Measurements from ENCODE around the gene RIOK3. TPM values are rescaled to one million over a fixed set of nuclear protein-coding genes. Genes with fewer than 3 reads are reported as not detected.
"Not testable (repeated sequence)": the region's sequence is repeated elsewhere in the genome, so short reads cannot be mapped to it uniquely, and the experiment has no call there.

RIOK3 gene
- total and polyA plus RNA-seq, 2 of the 4 experiments (the other 2 are of a cell fraction) = 21.5 to 38.9 TPM

DNA sequence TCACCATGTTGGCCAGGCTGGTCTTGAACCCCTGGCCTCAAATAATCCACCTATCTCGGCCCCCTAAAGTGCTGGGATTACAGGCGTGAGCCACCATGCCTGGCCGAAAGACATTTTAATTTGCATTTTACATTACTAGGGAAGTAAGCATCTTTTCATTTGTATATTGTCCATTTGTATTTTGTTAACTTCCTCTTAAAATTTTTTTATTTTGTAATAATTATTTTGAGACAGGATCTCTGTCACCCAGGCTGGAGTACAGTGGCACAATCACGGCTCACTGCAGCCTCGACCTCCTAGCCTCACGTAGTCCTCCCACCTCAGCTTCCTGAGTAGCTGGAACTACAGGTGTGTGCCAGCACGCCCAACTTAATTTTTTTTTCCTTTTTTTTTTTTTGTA lies 59.1 kb downstream of the RIOK3 start:
- H4K8ac ChIP-seq (ENCODE audit: low read depth in 2 of 2, low read length in 2 of 2); H3K18ac ChIP-seq (ENCODE audit: low read depth, low read length); H3K4me1 ChIP-seq (ENCODE audit: control insufficient read depth, insufficient read depth, low read length); H2AK9ac ChIP-seq (replicated peaks; ENCODE audit: low read depth, low read length, poor library complexity); H3K56ac ChIP-seq (ENCODE audit: extremely low read depth, insufficient read depth, low read length); H3K27me3 ChIP-seq (ENCODE audit: control insufficient read depth, insufficient read depth, low read length); H2BK15ac ChIP-seq (ENCODE audit: low read depth, low read length); H3K9me1 ChIP-seq (ENCODE audit: insufficient read depth, low read length); H2AFZ ChIP-seq (replicated peaks; ENCODE audit: low read length, poor library complexity); BruUV-seq (replicated peaks); H4K20me1 ChIP-seq (ENCODE audit: insufficient read depth, low read length); H3K9ac ChIP-seq (ENCODE audit: low read depth, low read length); intact Hi-C loops (cut with micrococcal nuclease); H2BK120ac ChIP-seq (ENCODE audit: low read depth, low read length); H3K4me3 ChIP-seq (ENCODE audit: insufficient read depth, low read depth, low read length); POLR2A ChIA-PET (ENCODE audit: unreplicated experiment); ATAC-seq (ENCODE audit: low read depth); H2AK5ac ChIP-seq (ENCODE audit: low read depth, low read length); H3K23ac ChIP-seq (ENCODE audit: low read depth, low read length); H4K91ac ChIP-seq (ENCODE audit: insufficient read depth, low read depth, low read length); DNase-seq; H2BK20ac ChIP-seq (ENCODE audit: low read depth, low read length); H3K4ac ChIP-seq (ENCODE audit: low read depth, low read length); H3K9me3 ChIP-seq (ENCODE audit: control insufficient read depth, insufficient read depth, low read length); H3K4me2 ChIP-seq (ENCODE audit: low read depth, low read length); dilution Hi-C loops (cut with HindIII; ENCODE audit: low sequenced_read_pairs, unreplicated experiment); H3K79me1 ChIP-seq (ENCODE audit: low read depth in 1 of 2, low read length in 2 of 2); H4K5ac ChIP-seq (ENCODE audit: low read depth, low read length); H2BK5ac ChIP-seq (ENCODE audit: low read depth, low read length, poor library complexity, severe bottlenecking); H3K14ac ChIP-seq (replicated peaks; ENCODE audit: low read depth, low read length): not testable (repeated sequence)
- peak overlapping the region; percentile 9; the same call in 1 of the 2 replicates for H3K27ac ChIP-seq (ENCODE audit: insufficient read depth, low read length)
- H3K36me3 ChIP-seq (ENCODE audit: control insufficient read depth, insufficient read depth, low read length) = peaks cover 12% of the 10 kb centered on the region
- in situ Hi-C loops (cut with MboI; ENCODE audit: low sequenced_read_pairs) = loop anchor here (10.0 kb wide), 1 partner anchor 293 kb away; no protein-coding TSS in a partner anchor
- CTCF ChIA-PET = interaction anchor here (0.6 to 1.1 kb wide), 2 partner anchors 13 to 52 kb away, joined by 3 read pairs; no protein-coding TSS in a partner anchor
- WGBS, 2 experiments (ENCODE audit: extremely low coverage in 2 of 2, insufficient read length in 1 of 2) = no CpG with 5 or more reads among the region's 7 CpGs
